Measurements from ENCODE around the gene SLC35C1. TPM values are rescaled to one million over a fixed set of nuclear protein-coding genes. Genes with fewer than 3 reads are reported as not detected.

Gene SLC35C1
- total and polyA plus RNA-seq, 2 of the 8 experiments (the other 6 are each of a cell fraction or from before 2014, with no cell fraction given): 4.6 to 10.6 TPM

DNA sequence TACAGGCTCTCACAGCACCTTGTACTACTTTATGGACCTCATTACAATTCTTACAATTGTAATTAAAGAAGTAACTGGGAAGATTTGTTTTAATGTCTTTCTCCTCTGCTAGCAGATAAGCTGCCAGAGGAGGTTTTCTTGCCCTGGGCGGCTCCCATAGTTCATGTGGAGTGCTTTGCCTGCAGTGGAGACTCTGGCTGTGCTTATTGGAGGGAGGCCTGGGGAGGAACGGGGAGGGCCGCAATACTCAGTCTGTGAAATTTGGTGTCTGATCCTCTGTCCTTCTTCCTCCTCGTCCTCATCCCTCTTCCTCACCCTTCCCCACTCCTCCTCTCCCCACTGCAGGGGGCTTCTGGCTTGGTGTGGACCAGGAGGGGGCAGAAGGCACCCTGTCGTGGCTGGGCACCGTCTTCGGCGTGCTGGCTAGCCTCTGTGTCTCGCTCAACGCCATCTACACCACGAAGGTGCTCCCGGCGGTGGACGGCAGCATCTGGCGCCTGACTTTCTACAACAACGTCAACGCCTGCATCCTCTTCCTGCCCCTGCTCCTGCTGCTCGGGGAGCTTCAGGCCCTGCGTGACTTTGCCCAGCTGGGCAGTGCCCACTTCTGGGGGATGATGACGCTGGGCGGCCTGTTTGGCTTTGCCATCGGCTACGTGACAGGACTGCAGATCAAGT is 5.6 kb downstream of the SLC35C1 start:
- no peaks in the 10 kb centered on the region for H3K79me2 ChIP-seq (ENCODE audit: control insufficient read depth in 1 of 2, insufficient read depth in 2 of 2, low read length in 2 of 2)
- H3K79me1 ChIP-seq (ENCODE audit: low read depth, low read length): peaks cover 6% of the 10 kb centered on the region
- H2AK5ac ChIP-seq (ENCODE audit: low read depth, low read length): no peak overlapping the region
- H2BK5ac ChIP-seq (ENCODE audit: low read depth, low read length): no peak overlapping the region
- peaks cover 0 to 8% (median 4%) of the 10 kb centered on the region in 4 experiments; a peak in 6 of 7 replicates for H3K4me1 ChIP-seq (replicated peaks in 1 of 4; ENCODE audit: control insufficient read depth in 3 of 4, insufficient read depth in 4 of 4, low read length in 3 of 4)
- H4K5ac ChIP-seq (ENCODE audit: insufficient read length, low read depth, low read length): no peak overlapping the region
- CTCF ChIA-PET (ENCODE audit: partially characterized antibody): interaction anchor here (0.6 kb wide), 1 partner anchor 34 kb away, joined by 3 read pairs; no protein-coding TSS in a partner anchor
- H3K14ac ChIP-seq (ENCODE audit: insufficient read length): no peak overlapping the region
- no peak overlapping the region for H4K91ac ChIP-seq (replicated peaks; ENCODE audit: insufficient read length, low read length)
- H2AFZ ChIP-seq (ENCODE audit: low read length): no peak overlapping the region
- POLR2A ChIA-PET (ENCODE audit: partially characterized antibody): no interaction called here
- H3K23me2 ChIP-seq (ENCODE audit: low read depth, low read length): peaks cover 5% of the 10 kb centered on the region; the same call in 1 of the 2 replicates
- H3K27ac ChIP-seq (ENCODE audit: low read depth, low read length): no peak overlapping the region
- H3K23ac ChIP-seq (ENCODE audit: insufficient read length): no peak overlapping the region
- no peak overlapping the region for H2BK15ac ChIP-seq (ENCODE audit: low read length)
- H3K4me2 ChIP-seq (ENCODE audit: insufficient read depth in 1 of 2, low read depth in 2 of 2, low read length in 2 of 2): no peak overlapping the region
- DNase-seq (ENCODE audit: low read depth in 1 of 2, low spot score in 2 of 2): no peak
- H3K27me3 ChIP-seq (replicated peaks in 1 of 4; ENCODE audit: control insufficient read depth in 3 of 4, extremely low read depth in 1 of 4, insufficient read depth in 3 of 4, low read length in 3 of 4): no peaks in the 10 kb centered on the region
- peaks cover 2 to 14% of the 10 kb centered on the region in 2 experiments for H4K20me1 ChIP-seq (replicated peaks in 1 of 2; ENCODE audit: control insufficient read depth in 1 of 2, insufficient read depth in 2 of 2, low read length in 2 of 2)
- H4K8ac ChIP-seq (ENCODE audit: extremely low read depth, insufficient read depth, low read length): no peak overlapping the region; the same call in 1 of the 2 replicates
- no peak overlapping the region for H2BK20ac ChIP-seq (ENCODE audit: low read length)
- no peak overlapping the region for H3K9ac ChIP-seq (replicated peaks in 1 of 4; ENCODE audit: extremely low read depth in 1 of 4, low read depth in 3 of 4, low read length in 3 of 4)
- H3K36me3 ChIP-seq (ENCODE audit: control insufficient read depth in 2 of 4, insufficient read depth in 4 of 4, low read length in 3 of 4): peaks cover 0 to 9% (median 0%) of the 10 kb centered on the region in 4 experiments; a peak in 3 of 8 replicates
- 91% methylated on average over 16 of the region's 23 CpGs; no CpG with 5 or more reads in 1 of the 2 experiments for WGBS, 2 experiments (ENCODE audit: extremely low coverage in 1 of 2, insufficient coverage in 1 of 2, insufficient read length in 1 of 2, insufficient replicate concordance in 2 of 2, low coverage in 1 of 2, low lambda C conversion rate in 2 of 2, missing lambda C conversion rate in 1 of 2)
- H3K56ac ChIP-seq (replicated peaks; ENCODE audit: insufficient read length, low read depth, low read length): no peak overlapping the region
- FAIRE-seq: no peak
- no peak overlapping the region for H3K4me3 ChIP-seq (ENCODE audit: extremely low read depth in 1 of 4, insufficient read depth in 2 of 4, low read depth in 3 of 4, low read length in 4 of 4)
- H2BK12ac ChIP-seq (ENCODE audit: low read depth, low read length): no peak overlapping the region
- H3K4ac ChIP-seq (replicated peaks; ENCODE audit: insufficient read length, low read depth, low read length): no peak overlapping the region
- no peaks in the 10 kb centered on the region for H3K9me3 ChIP-seq (ENCODE audit: insufficient read depth in 2 of 2, low read depth in 1 of 2, low read length in 1 of 2)
- no peak overlapping the region for H2BK120ac ChIP-seq (replicated peaks; ENCODE audit: low read depth, low read length)
- no peak overlapping the region for H3K18ac ChIP-seq (ENCODE audit: extremely low read depth, low read length)
- no peak for TF ChIP-seq HDAC6 (IDR thresholded peaks at IDR 0.05; ENCODE audit: low read depth, low read length)
- TF ChIP-seq EP300 (IDR thresholded peaks at IDR 0.05; ENCODE audit: borderline replicate concordance in 1 of 2, low read depth in 2 of 2, low read length in 2 of 2): no peak
- no peak for TF ChIP-seq CBX5 (IDR thresholded peaks at IDR 0.05; ENCODE audit: low read depth, low read length)
- TF ChIP-seq ATF2 (IDR thresholded peaks at IDR 0.05; ENCODE audit: low read length): no peak
- TF ChIP-seq HDAC2 (IDR thresholded peaks at IDR 0.05; ENCODE audit: borderline replicate concordance in 1 of 2, low read depth in 2 of 2, low read length in 2 of 2): no peak
- no peak for TF ChIP-seq SP2 (IDR thresholded peaks at IDR 0.05; ENCODE audit: low read length)
- TF ChIP-seq RNF2 (IDR thresholded peaks at IDR 0.05; ENCODE audit: borderline replicate concordance, low read depth, low read length, missing control alignments, poor library complexity, severe bottlenecking): no peak
- no peak for TF ChIP-seq EZH2 (IDR thresholded peaks at IDR 0.05; ENCODE audit: low read depth, low read length, severe bottlenecking)
- TF ChIP-seq TBP (IDR thresholded peaks at IDR 0.05; ENCODE audit: low read depth, low read length): no peak
- no peak for TF ChIP-seq CBX8 (IDR thresholded peaks at IDR 0.05; ENCODE audit: borderline replicate concordance, low read depth, low read length)

Measured in H1 (cell line).